Activated CD8-positive, alpha-beta memory T cell treated with anti-CD3 and anti-CD28 coated beads for 4 hours (primary cell): ENCODE data around the gene INSR.
A peak's percentile ranks its signal among the peaks of the same experiment; 100 is the strongest.
"Not testable (repeated sequence)": the region's sequence is repeated elsewhere in the genome, so short reads cannot be mapped to it uniquely, and the experiment has no call there.

Experiments used
- DNase-seq, 2 donors: peaks; one replicate each; pipeline ENCODE4 v3.0.0-alpha.2; 2020; ENCODE audit warnings: low read depth in 2 of 2

The INSR gene

DNA sequence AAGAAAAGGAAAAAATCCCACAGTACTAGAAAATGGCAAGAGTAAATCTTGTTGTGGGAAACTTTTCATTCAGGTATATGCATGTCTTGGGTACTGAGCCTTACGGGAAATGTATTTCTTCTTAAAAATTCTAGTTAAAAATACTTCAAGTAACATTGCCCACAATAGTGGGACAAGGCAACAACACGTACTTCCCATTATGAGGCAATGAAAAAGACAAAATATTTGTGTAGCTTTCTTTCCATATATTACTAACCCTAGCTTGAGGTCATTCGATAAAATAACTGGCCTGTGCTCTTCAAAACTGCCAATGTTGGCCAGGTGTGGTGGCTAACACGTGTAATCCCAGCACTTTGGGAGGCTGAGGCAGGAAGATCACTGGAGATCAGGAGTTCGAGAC, 99.2 kb downstream of the INSR start:
- no peak for DNase-seq

DNA sequence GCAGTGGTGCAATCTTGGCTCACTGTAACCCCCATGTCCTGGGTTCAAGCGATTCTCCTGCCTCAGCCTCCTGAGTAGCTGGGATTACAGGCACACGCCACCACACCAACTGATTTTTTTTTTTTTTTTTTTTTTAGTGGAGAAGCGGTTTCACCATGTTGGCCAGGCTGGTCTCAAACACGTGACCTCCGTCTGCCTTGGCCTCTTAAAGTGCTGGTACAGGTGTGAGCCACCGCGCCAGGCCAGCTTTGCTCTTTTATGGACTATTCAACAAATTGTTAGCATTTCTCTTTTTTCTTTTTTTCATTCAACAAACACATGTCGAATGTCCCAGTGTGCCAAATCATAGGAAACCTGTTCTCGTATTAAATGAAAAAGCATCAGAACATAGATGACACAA, 99.6 kb downstream of the INSR start:
- no peak for DNase-seq

DNA sequence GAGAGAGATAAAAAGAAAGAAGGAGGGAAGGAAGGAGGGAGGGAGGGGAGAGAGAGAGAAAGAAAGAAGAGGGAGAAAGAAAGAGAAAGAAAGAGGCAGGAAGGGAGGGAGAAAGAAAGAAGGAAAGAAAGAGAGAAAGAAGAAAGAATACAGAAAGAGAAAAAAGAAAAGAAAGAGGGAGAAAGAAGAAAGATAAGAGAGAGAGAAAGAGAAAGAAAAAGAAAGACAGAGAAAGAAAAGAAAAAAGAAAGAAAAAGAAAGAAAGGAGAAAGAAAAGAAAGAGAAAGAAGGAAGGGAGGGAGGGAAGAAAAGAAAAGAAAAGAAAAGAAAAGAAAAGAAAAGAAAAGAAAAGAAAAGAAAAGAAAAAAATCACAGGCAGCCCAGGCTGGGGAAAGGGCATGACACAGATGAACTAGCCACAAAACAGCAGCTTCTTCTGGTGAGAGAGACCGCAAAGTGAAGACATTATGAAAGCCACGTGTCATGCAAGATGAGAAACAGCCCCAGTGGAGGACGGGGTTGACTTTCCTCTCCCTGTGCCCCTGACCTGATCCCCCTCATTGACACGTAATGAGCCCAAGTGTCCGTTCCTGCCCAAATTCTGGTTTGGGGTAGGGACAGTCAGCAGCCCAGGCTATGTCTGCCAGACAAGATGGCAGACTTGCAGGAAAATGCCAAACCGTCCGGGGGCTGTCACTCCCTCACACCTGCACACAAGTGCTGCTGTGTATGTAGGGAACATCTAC, 102.1 kb downstream of the INSR start:
- peak in 1 of 2 donors; percentile 45 for DNase-seq

DNA sequence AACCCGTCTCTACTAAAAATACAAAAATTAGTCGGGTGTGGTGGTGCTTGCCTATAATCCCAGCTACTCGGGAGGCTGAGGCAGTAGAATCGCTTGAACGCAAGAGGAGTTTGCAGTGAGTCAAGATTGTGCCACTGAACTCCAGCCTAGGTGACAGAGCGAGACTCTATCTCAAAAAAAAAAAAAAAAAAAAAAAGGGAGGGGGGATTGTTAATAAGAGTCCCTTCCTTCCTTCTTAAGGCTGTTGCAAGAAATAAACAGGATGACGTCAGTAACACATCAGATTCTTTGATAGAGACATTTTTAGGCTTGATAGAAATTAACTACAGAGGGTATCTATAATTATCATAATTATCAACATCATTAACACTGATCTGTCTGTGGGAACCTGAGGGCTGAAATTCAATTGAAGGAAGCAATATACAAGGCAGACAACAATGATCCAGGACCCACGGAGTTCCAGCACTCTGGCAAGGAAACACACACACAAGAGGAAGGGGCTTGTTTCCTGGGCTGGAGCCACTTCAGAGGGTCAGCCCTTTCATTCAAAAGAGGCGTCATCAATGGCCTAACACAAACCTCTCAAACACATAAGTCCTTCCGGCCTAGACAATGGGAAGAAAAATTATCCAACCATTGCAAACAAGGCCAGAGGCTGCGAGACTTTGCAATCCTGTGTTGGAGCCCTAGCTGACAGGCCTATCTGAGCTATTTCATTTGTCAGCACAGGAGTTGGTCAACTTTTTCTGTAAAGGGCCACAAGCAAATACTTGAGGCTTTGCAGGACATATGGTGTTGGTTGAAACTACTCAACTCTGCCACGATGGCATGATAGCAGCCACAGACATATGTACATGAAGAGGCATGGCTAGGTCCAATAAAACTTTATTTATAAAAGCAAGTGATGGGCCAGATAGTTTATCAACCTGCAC, 105.2 kb downstream of the INSR start:
- no peak for DNase-seq

DNA sequence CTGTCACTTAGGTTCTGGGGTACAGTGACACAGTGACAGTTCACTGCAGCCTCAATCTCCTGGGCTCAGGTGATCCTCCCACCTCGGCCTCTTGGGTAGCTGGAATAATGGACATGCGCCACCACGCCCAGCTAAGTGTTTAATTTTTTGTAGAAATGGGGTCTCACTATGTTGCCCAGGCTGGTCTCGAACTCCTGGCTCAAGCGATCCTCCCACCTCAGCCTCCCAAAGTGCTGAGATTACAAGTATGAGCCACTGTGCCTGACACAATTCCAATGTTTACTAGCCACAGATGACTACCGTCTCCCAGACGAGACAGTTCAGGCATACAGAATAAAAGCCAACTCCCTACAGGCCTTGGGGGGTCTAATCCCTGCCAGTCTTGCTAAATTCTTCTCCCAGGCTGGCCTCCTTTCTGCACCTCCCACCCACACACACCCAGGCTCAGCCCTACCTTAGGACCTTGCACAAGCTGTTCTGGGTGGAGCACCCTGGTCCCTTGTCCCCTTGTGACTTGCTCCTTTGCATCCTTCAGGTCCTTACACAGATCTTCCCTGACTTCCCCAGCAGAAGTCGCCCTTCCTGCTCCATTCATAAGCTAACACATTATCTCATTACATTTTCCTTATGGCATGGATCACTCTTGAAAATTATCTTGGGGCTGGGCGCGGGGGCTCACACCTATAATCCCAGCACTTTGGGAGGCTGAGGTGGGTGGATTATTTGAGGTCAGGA, 106.4 kb downstream of the INSR start:
- no peak for DNase-seq

DNA sequence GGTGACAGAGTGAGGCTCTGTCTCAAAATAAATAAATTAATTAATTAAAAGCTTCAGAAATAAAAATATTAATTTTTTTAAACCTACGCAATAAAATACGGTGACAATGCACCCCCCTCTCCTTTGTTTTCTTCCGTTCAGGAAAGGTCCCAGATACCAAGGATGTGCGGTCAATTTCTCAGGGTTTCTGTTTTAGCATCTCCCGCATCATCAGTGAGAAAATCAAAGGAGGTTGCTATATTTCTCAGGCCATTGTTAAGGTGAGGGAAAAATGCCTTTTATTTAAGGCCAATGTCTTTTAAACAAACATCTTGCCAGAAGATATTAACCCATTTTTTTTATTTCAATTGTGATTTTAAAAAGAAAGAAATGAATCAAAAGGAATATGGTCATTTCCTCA, 111.7 kb downstream of the INSR start:
- no peak for DNase-seq

DNA sequence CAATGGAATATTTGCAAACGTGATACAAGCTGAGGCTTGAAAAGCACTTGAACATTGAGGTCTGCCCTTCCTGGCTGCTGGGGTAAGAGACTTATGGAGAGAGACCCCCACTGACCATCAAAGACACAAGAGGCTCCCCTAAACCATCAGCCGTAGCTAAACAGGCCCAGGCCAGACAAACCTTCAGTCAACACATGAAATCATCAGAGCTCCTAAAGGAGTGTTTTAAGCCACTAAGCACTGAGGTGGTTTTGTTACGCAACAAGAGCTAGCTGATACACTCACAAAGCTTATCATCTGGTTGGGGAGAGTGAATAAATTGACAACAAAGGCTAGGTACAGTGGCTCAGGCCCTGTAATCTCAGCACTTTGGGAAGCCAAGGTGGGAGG, 114.3 kb downstream of the INSR start:
- no peak for DNase-seq

DNA sequence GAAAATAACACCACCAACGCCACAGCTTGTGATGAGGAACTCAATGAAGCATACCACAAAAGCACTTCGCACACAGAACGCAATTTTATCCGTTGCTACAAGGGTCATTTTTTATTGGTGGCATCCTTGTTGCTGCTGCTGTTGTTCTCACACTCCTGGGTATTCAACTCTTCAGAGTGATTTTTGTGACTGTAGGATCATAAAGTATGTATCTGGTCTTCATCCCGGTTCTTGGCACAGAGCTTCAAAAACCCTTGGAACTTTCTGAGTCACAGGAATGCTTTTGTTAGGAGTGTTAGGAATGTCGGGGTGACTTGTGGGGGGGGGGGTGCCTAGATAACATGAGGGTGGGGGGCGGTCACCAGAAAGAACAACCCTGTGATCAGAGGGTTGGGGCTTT, 116.3 kb downstream of the INSR start:
- no peak for DNase-seq

DNA sequence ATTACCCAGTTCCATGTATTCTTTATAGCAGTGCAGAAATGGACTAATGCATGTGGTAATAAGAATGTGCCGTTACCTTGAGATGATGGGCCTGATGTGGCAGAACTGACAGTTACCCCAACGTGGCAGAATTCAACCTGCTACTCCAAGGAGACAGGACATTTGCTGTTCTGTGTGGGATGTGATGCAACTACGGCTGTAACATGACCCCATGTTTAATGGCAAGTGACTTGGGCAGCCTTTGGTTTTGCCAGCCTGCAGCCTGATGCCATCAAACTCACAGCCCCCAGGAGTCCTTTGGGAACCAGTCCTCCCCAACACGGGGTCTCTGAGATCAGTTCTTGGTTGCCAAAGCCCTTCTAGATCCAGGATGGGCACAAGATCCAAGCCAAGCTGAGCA, 117.4 kb downstream of the INSR start:
- DNase-seq, result no peak

DNA sequence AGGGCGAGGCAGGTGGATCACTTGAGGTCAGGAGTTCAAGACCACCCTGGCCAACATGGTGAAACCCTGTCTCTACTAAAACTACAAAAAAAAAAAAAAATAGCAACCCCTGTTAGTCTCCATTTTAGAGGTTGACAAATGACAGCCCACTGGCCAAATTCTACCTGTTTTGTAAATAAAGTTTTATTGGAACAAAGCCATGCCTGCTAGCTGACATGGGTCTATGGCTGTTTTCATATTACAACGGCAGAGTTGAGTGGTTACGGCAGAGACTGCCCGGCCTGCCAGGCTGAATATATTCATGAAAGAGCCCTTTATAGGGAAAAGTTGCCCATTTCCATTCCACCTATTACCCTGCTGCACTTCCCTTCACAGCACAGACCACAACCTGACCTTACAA, 121.4 kb downstream of the INSR start:
- DNase-seq, result no peak

DNA sequence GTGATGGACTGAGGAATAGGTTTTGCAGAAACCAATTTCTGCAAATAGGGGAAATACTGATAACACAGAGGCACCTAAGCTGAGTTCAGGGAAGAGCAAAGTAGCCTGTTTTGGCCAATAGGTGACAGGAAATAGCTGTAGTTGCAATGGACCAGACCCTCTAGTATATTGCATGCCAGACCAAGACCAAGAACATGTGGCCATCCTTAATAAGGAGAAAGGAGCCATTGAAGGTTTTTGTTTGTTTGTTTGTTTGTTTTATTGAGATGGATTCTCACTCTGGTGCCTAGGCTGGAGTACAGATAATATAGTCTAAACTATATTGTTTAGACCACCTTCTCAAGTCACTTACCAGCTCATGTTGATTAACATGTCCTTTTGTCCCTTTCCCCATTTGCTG, 123.2 kb downstream of the INSR start:
- no peak for DNase-seq

DNA sequence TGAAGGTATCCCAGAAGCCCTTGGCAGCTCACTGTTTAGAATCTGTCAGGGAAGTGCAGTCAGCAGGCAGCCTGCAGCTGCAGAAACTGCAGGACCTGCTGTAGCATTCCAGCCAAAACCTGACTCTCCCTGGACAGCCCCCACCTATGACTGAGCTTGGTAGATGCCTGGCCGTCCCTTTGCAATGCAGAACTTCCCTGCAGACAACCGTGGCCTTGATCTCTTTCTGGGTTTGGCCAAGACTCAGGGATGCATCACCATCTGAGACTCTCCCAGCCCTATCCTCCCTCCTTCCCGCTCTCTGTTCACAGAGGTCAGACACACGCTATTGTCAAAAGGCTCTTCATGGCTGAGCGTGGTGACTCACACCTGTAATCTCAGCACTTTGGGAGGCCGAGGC, 125.3 kb downstream of the INSR start:
- DNase-seq, result no peak

DNA sequence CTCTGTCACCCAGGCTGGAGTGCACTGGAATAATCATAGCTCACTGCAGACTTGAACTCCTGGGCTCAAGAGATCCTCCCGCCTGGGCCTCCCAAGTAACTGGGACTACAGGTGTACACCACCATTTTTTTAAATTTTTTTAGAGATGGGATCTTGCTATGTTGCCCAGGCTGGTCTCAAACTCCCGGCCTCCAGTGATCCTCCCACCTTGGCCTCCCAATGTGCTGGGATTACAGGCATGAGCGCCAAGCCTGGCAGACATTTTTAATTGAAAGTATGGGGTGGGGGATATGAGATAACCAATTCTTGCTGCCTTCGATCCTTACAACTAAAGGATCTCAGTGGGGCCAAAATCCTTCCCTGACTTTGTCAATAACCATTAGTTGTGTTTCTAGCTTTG, 132.9 kb downstream of the INSR start:
- no peak for DNase-seq

DNA sequence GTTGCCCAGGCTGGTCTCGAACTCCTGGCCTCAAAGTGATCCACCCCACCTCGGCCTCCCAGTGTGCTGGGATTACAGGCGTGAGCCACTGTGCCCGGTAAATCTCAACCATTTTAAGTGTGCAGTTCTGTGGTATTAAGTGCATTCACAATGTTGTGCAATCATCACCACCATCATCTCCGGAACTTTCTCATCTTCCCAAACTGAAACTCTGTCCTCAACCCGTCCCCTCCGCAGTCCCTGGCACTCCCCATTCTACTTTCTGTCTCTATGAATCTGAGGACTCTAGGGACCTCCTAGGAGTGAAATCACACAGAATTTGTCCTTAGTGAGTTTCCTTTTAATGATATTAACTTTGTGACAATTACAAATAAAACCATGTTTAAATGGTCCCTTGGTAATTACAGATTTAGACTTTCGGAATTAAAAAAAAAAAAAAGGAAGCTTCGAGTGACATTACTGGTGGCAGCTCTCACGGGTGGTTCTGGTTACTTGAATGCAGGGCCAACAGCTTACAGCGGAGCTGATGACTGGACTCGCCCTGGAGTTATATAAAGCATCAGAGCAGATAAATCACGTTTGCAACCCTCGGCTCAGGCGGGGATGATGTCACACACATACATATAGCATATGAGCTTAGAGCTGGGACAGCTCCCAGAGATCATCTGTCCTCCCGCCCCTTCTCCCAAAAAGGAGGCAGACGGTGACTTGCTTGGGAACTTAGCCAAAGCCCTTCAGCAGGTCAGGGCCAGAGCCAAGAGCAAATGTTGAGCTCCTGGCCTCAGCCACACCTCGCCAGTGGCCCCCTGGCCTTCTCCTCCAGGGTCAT, 134.9 kb downstream of the INSR start:
- DNase-seq, result no peak

DNA sequence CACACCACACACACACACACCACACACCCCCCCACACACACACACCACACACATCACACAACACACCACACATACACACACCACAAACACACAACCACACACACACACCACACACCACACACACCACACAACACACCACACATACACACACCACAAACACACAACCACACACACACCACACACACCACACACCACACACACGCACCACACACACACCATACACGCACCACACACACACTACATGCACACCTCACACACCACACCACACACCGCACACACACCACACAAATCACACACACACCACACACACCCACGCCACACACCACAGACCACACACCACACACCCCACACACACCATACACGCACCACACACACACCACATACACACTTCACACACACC, 141.2 kb downstream of the INSR start:
- no peak for DNase-seq

DNA sequence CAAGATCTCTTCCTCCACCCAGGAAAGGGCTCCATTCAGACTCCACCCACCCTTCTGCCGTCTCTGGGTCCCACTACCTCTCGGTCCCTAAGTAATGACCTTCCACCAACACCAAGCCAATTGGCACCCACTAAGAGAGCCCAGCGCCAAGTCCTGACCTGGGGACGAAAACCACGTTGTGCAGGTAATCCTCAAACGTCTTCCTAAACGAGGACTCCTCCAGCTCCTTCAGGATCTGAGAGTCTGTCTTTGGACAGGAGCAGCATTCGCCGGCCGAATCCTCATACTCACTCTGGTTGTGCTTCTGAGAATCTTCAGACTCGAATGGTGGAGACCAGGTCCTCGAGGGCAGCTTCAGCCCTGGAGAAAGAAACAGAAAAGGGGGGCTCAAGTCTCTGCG, 141.6 kb downstream of the INSR start:
- no peak for DNase-seq

DNA sequence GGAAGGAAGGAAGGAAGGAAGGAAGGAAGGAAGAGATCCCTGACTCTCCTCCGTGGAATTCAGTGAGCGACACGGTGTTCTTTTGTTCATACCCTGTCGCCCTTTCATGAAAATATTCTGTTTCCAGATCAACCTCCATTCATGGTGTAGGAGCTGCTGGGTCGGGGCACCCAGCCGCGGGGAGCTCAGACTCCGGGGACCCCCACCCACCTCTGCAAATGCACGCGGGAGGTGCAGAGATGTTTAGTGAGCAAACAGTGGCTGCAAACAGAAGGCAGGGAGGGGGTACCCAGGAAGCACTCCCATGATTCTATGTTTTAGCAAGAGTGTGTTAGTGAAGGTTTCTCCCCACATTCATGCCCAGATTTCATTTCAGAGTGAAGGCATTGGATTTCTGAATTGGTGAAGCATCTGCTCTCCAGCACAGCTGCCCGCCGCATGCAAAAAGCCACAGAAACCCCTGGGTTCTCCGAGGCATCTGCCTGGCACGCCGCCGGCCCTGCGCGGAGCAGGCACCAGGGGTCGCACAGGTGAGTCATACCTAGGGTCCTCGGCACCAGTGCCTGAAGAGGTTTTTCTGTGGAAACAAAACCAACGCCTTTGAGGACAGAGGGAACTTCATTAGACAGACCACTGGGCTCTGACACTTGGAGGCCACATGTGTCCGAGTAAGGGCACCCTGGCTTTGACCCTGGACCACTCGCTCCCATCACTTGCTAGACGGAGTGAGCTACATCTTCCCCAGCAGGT, 144.1 kb downstream of the INSR start:
- DNase-seq, result no peak

DNA sequence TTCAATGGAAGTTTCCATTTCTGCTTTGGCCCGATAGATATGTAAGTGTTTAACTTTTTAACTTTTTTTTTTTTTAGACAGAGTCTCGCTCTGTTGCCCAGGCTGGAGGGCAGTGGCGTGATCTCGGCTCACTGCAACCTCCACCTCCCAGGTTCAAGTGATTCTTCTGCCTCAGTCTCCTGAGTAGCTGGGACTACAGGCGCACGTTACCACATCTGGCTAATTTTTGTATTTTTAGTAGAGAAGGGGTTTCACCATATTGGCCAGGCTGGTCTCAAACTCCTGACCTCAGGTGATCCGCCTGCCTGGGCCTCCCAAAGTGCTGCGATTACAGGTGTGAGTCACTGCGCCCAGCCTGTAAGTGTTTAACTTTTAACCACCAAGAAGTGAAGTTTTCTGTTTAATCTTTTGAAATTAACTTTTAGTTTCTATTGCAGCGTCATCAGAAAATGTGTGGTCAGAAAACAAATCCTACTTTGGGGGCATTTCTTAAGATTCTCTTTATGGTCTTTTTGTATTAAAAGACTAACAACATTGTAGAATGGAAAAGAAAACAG, 147.0 kb downstream of the INSR start:
- DNase-seq, result not testable (repeated sequence)

DNA sequence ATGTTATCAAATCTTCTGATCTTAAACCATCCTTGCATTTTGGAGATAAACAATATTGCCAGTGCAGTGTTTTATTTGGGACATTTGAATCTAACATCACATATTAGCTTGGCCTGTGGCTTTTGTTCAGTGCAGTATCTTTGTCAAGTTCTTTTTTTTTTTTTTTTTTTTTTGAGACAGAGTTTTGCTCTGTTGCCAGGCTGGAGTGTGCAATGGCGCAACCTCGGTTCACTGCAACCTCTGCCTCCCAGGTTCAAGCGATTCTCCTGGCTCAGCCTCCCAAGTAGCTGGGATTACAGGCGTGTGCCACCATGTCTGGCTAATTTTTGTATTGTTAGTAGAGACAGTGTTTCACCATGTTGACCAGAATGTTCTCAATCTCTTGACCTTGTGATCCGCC, 148.1 kb downstream of the INSR start:
- not testable (repeated sequence) for DNase-seq

DNA sequence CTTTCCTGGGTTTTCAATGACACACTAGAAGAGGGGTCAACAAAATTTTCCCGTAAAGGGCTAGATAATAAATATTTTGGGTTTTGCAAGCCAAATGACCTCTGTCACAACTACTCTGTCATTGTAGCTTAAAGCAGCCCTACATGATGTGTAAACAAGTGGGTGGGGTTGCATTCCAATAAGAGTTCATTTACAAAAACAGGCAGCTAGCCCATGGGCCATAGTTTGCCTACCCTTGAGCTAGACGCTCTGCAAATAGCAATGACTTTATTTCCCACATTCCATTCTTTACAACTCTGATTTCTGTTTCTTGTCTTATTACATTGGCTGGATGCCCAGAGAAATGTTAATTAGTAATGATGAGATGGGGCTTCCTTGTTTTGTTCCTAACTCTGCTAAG, 148.7 kb downstream of the INSR start:
- DNase-seq, result no peak

DNA sequence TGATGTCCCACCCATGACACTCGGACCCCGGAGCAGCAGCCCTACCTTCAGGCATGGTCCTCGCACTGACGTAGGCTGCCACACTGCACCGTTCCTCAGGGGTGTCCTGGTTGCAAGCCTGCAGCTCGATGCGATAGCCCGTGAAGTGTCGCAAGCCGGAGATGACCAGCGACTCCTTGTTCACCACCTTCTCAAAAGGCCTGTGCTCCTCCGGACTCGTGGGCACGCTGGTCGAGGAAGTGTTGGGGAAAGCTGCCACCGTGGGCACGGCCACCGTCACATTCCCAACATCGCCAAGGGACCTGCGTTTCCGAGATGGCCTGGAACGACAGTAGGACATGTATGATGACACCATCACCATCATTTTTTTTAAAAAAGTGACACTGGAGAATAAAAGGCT, 151.4 kb downstream of the INSR start:
- no peak for DNase-seq
